Tibial nerve (tissue), 3 donors: Measurements from ENCODE around the gene CLK2.

Experiments used
- CTCF ChIP-seq, 5 experiments: fragments of 200-600 bp in 3 of 5; fragments of 450-650 bp in 2 of 5; sonication (generic) in 3 of 5; IDR thresholded peaks; one replicate each; pipeline ENCODE4 v1.5.1; 2016 to 2019; ENCODE audit warnings: antibody characterized with exemption in 5 of 5, mild to moderate bottlenecking in 3 of 5, moderate library complexity in 2 of 5
- POLR2A ChIP-seq, 2 donors: fragments of 450-650 bp; IDR thresholded peaks; one replicate each; pipeline ENCODE4 v1.6.1; 2017; ENCODE audit warnings: antibody characterized with exemption in 2 of 2, mild to moderate bottlenecking in 2 of 2, moderate library complexity in 2 of 2

- TF ChIP-seq CTCF (IDR thresholded peaks at IDR 0.05) (no peak), POLR2A (IDR thresholded peaks at IDR 0.05) (no peak)
These were observed 22.1 kb upstream of the CLK2 start for GRCh38 chr1:155295183-155295941.
